DOHH2 (cell line): ENCODE measurements around the gene DZIP1.

Source experiments
- H3F3A ChIP-seq: fragments of 200-600 bp; sonication (generic), shearing (Covaris generic); 2 replicates; pipeline ENCODE4 v1.6.0; 2016; ENCODE audit warnings: antibody characterized with exemption, mild to moderate bottlenecking; ENCODE audit not compliant: control insufficient read depth, insufficient read depth
- H3K27ac ChIP-seq: fragments of 200-600 bp; sonication (generic); 2 replicates; pipeline ENCODE4 v1.5.1; 2014; ENCODE audit warnings: low read depth, mild to moderate bottlenecking, low read length, moderate library complexity
- H3K27me3 ChIP-seq: fragments of 200-600 bp; sonication (generic); 2 replicates; pipeline ENCODE4 v1.6.1; 2014; ENCODE audit warnings: mild to moderate bottlenecking, low read length, mixed read lengths; ENCODE audit not compliant: control insufficient read depth
- H3K36me3 ChIP-seq: fragments of 200-600 bp; sonication (generic); 2 replicates; pipeline ENCODE4 v1.6.1; 2014; ENCODE audit warnings: mild to moderate bottlenecking, low read length, moderate library complexity, mixed read lengths; ENCODE audit not compliant: control insufficient read depth
- H3K4me1 ChIP-seq: fragments of 200-600 bp; sonication (generic); 2 replicates; pipeline ENCODE4 v1.6.1; 2014; ENCODE audit warnings: mild to moderate bottlenecking, low read length, mixed read lengths; ENCODE audit not compliant: control insufficient read depth
- H3K4me2 ChIP-seq: fragments of 200-600 bp; sonication (generic); 2 replicates; pipeline ENCODE4 v1.6.0; 2014; ENCODE audit warnings: mild to moderate bottlenecking, low read length, moderate library complexity
- H3K4me3 ChIP-seq: fragments of 200-600 bp; sonication (generic); 2 replicates; pipeline ENCODE4 v1.5.1; 2014; ENCODE audit warnings: mild to moderate bottlenecking, low read length, mixed read lengths
- H3K79me2 ChIP-seq: fragments of 200-600 bp; sonication (generic); 2 replicates; pipeline ENCODE4 v1.6.1; 2014; ENCODE audit warnings: mild to moderate bottlenecking, low read length, mixed read lengths; ENCODE audit not compliant: control insufficient read depth
- H3K9me2 ChIP-seq: fragments of 200-600 bp; sonication (generic); replicated peaks from 2 replicates; pipeline ENCODE4 v1.6.1; 2014; ENCODE audit warnings: mild to moderate bottlenecking, low read length, mixed read lengths; ENCODE audit not compliant: control insufficient read depth
- H3K9me3 ChIP-seq: fragments of 200-600 bp; sonication (generic); 2 replicates; pipeline ENCODE4 v1.6.1; 2014; ENCODE audit warnings: antibody characterized with exemption, low read length, mixed read lengths; ENCODE audit not compliant: control insufficient read depth, insufficient read depth
- H4K20me1 ChIP-seq: fragments of 200-600 bp; sonication (generic); 2 replicates; pipeline ENCODE4 v1.6.0; 2014; ENCODE audit warnings: low read depth, mild to moderate bottlenecking, antibody characterized with exemption, low read length, moderate library complexity; ENCODE audit not compliant: control insufficient read depth, insufficient read depth
- EZH2phosphoT487 ChIP-seq: fragments of 200-600 bp; sonication (generic); IDR thresholded peaks from 2 replicates; pipeline ENCODE4 v1.6.1; 2017; ENCODE audit warnings: borderline replicate concordance, mild to moderate bottlenecking, antibody characterized with exemption, low read length, moderate library complexity, mixed read lengths
- TF ChIP-seq, protein P1 (sequence below): fragments of 200-600 bp; sonication (generic); IDR thresholded peaks from one replicate; pipeline ENCODE4 v1.5.1; 2014; ENCODE audit warnings: antibody characterized with exemption, mild to moderate bottlenecking, low read depth, low read length; ENCODE audit not compliant: poor library complexity, severe bottlenecking

Gene DZIP1

DNA sequence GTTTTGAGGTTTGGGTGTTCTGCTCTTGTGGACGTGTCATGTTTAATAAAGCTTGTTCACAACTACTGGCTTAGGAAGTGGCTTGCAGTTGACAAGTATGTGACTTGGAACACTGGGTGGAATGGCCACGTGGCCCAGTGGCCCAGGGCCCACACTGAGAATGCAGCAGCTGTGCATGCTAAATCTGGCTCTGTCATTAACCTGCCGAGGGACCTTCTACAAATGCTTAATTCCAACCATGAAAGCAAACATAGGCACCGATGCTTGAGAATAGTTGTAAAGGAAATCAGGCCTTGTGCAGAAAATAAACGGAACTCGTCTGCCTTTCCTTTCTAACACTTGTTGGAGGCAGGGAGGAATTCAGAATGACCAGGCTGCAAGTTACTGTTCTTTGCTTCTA is 103.6 kb downstream of the DZIP1 start:
- H3K27ac ChIP-seq = no peak overlapping the region
- H3K4me3 ChIP-seq = no peak overlapping the region
- H3K4me2 ChIP-seq = no peak overlapping the region

DNA sequence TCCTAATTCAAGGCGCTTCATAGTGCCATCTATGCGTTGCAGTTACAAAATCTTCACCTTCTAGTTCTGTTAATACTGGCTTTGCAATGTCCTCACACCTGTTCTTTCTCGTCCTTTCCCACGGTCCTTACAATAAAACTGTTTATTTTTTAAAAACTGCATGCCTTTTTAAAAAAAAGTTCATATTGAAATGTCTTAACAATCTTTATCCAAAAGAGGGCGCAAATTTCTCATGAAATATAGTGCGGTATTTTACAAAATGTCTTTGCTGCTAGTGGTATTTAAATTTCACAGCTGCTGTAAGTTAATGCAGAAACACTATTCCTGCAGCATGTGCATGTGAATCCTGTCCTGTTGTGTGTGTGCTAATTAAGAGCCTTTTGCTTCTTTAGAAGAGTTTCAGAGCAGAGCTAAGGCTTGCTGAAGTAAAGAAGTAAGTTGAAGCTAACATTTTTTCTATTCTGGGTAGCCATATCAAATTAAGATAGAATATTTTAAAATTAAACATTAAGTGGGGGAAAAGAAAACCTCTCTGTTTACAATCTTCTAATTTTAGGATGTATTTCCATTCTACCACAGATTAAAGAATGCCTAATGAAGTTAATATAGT is 107.8 kb downstream of the DZIP1 start:
- H3K4me3 ChIP-seq = no peak overlapping the region
- no peak overlapping the region for H3K4me2 ChIP-seq
- H4K20me1 ChIP-seq = no peaks in the 10 kb centered on the region
- H3K9me2 ChIP-seq = no peaks in the 10 kb centered on the region
- no peaks in the 10 kb centered on the region for H3F3A ChIP-seq
- no peaks in the 10 kb centered on the region for H3K79me2 ChIP-seq
- H3K9me3 ChIP-seq = no peaks in the 10 kb centered on the region
- TF ChIP-seq, protein P1, sequence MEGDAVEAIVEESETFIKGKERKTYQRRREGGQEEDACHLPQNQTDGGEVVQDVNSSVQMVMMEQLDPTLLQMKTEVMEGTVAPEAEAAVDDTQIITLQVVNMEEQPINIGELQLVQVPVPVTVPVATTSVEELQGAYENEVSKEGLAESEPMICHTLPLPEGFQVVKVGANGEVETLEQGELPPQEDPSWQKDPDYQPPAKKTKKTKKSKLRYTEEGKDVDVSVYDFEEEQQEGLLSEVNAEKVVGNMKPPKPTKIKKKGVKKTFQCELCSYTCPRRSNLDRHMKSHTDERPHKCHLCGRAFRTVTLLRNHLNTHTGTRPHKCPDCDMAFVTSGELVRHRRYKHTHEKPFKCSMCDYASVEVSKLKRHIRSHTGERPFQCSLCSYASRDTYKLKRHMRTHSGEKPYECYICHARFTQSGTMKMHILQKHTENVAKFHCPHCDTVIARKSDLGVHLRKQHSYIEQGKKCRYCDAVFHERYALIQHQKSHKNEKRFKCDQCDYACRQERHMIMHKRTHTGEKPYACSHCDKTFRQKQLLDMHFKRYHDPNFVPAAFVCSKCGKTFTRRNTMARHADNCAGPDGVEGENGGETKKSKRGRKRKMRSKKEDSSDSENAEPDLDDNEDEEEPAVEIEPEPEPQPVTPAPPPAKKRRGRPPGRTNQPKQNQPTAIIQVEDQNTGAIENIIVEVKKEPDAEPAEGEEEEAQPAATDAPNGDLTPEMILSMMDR = peak; percentile 44
- no peak for TF ChIP-seq EZH2phosphoT487
- no peaks in the 10 kb centered on the region for H3K36me3 ChIP-seq
- no peaks in the 10 kb centered on the region for H3K4me1 ChIP-seq
- no peak overlapping the region for H3K27ac ChIP-seq
- H3K27me3 ChIP-seq = peaks cover 6% of the 10 kb centered on the region; the same call in 1 of the 2 replicates

More for the DNA sequence above, 103.6 kb downstream of the DZIP1 start:
- Histone ChIP-seq H3K4me1 (no peaks in the 10 kb centered on the region), H3K9me2 (no peaks in the 10 kb centered on the region), H3K9me3 (no peaks in the 10 kb centered on the region), H3K79me2 (no peaks in the 10 kb centered on the region), H3K27me3 (peaks cover 3% of the 10 kb centered on the region; the same call in 1 of the 2 replicates), H3K36me3 (no peaks in the 10 kb centered on the region), H3F3A (no peaks in the 10 kb centered on the region), H4K20me1 (no peaks in the 10 kb centered on the region)
- TF ChIP-seq, protein P1 = no peak
- TF ChIP-seq EZH2phosphoT487 = no peak

DNA sequence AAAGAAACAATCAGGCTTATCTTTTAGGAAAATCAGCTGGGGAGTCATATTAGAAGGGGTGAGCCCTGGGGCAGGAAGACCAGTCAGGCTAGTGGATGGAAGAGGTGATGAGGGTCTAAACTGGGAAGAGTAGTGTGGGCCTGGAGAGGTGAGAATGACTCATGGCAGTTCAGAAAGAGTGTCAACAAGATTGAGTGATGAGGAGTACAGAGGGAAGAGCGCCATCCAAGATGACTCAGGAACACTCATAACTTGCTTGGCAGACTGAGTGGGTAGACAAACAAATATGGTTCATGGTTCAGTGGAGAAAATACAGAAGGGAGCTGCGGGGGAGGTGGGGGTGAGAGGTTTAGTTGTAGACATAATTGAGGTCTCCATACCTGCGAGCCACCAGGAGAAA is 109.3 kb downstream of the DZIP1 start:
- H3K9me2 ChIP-seq = no peaks in the 10 kb centered on the region
- TF ChIP-seq EZH2phosphoT487 = no peak
- TF ChIP-seq, protein P1 = no peak
- no peaks in the 10 kb centered on the region for H4K20me1 ChIP-seq
- no peaks in the 10 kb centered on the region for H3K36me3 ChIP-seq
- no peaks in the 10 kb centered on the region for H3K4me1 ChIP-seq
- no peak overlapping the region for H3K27ac ChIP-seq
- H3K9me3 ChIP-seq = no peaks in the 10 kb centered on the region
- H3K79me2 ChIP-seq = no peaks in the 10 kb centered on the region
- peaks cover 3% of the 10 kb centered on the region; the same call in 1 of the 2 replicates for H3K27me3 ChIP-seq
- H3K4me3 ChIP-seq = no peak overlapping the region
- no peaks in the 10 kb centered on the region for H3F3A ChIP-seq
- H3K4me2 ChIP-seq = no peak overlapping the region
